GM23338 (cell line): ENCODE measurements around the gene FUBP1.
"Not testable (repeated sequence)": the region's sequence is repeated elsewhere in the genome, so short reads cannot be mapped to it uniquely, and the experiment has no call there.

ENCODE experiments used
- CTCF ChIP-seq, 2 experiments: fragments of 200-600 bp in 1 of 2; sonication (generic) in 1 of 2; conservative IDR thresholded peaks; 2 replicates each; pipeline versions ENCODE4 v1.5.1 to v1.6.1; 2016 to 2017; ENCODE audit warnings: antibody characterized with exemption in 2 of 2, low read depth in 2 of 2, mild to moderate bottlenecking in 2 of 2, moderate library complexity in 1 of 2
- POLR2AphosphoS5 ChIP-seq: IDR thresholded peaks from 2 replicates; pipeline ENCODE4 v1.6.1; 2016; ENCODE audit warnings: antibody characterized with exemption, low read depth

GRCh38 chr1:78000536-78000935, 21.7 kb upstream of the FUBP1 start:
- TF ChIP-seq CTCF (conservative IDR thresholded peaks at IDR 0.05; ENCODE audit: low read depth in 2 of 2); POLR2AphosphoS5: not testable (repeated sequence)
